ENCODE measurements around the gene FOXE1. TPM values are rescaled to one million over a fixed set of nuclear protein-coding genes. Genes with fewer than 3 reads are reported as not detected.

Gene FOXE1
- total RNA-seq, 1 experiment from 2014 or later, result 0.82 TPM

- Histone ChIP-seq H3K36me3 (ENCODE audit: control insufficient read depth, insufficient read depth, low read length) (no peaks in the 10 kb centered on the region), H3K4me1 (ENCODE audit: control insufficient read depth, insufficient read depth, low read length) (no peaks in the 10 kb centered on the region), H3K9me3 (ENCODE audit: control insufficient read depth, insufficient read depth, low read depth, low read length) (no peaks in the 10 kb centered on the region), H3K4me3 (ENCODE audit: low read depth in 2 of 2, low read length in 2 of 2) (no peak overlapping the region), H3K27ac (ENCODE audit: low read length) (no peak overlapping the region), H3K27me3 (ENCODE audit: control insufficient read depth, insufficient read depth, low read length) (no peaks in the 10 kb centered on the region)
- DNase-seq (ENCODE audit: low read depth, low spot score), result no peak
- intact Hi-C loops (cut with micrococcal nuclease; ENCODE audit: unreplicated experiment), result no loop called here
- TF ChIP-seq SIN3A (IDR thresholded peaks at IDR 0.05; ENCODE audit: borderline replicate concordance, insufficient read depth, low read depth, low read length), result no peak
- TF ChIP-seq REST (IDR thresholded peaks at IDR 0.05; ENCODE audit: insufficient read depth in 1 of 2, low read depth in 2 of 2, low read length in 1 of 2), result no peak
- TF ChIP-seq POLR2AphosphoS5 (IDR thresholded peaks at IDR 0.05; ENCODE audit: low read depth, low read length), result no peak
- TF ChIP-seq TCF7L2 (IDR thresholded peaks at IDR 0.05; ENCODE audit: low read depth, low read length), result no peak
- no peak for TF ChIP-seq CTCF (IDR thresholded peaks at IDR 0.05)
- ChIA-PET POLR2A (no interaction called here), CTCF (no interaction called here)
- in situ Hi-C loops (cut with HindIII; ENCODE audit: low pct_unique_long_range_greater_than_20kb, low sequenced_read_pairs), result no loop called here
- no TSS peak for BruUV-seq (replicated peaks)
- ATAC-seq, result no peak
Measured at GRCh38 chr9:97831843-97832636, 21.0 kb upstream of the FOXE1 start.

GRCh38 chr9:97840521-97840920, 12.5 kb upstream of the FOXE1 start:
- TF ChIP-seq REST (IDR thresholded peaks at IDR 0.05; ENCODE audit: insufficient read depth in 1 of 2, low read depth in 2 of 2, low read length in 1 of 2) (no peak), SIN3A (IDR thresholded peaks at IDR 0.05; ENCODE audit: borderline replicate concordance, insufficient read depth, low read depth, low read length) (no peak), POLR2AphosphoS5 (IDR thresholded peaks at IDR 0.05; ENCODE audit: low read depth, low read length) (no peak)
- no peak for ATAC-seq
- H3K27me3 ChIP-seq (ENCODE audit: control insufficient read depth, insufficient read depth, low read length), result no peaks in the 10 kb centered on the region
- H3K4me1 ChIP-seq (ENCODE audit: control insufficient read depth, insufficient read depth, low read length), result no peaks in the 10 kb centered on the region
- no TSS peak for BruUV-seq (replicated peaks)
- intact Hi-C loops (cut with micrococcal nuclease; ENCODE audit: unreplicated experiment), result no loop called here
- DNase-seq (ENCODE audit: low read depth, low spot score), result no peak
- H3K36me3 ChIP-seq (ENCODE audit: control insufficient read depth, insufficient read depth, low read length), result no peaks in the 10 kb centered on the region
- H3K4me3 ChIP-seq (ENCODE audit: low read depth in 2 of 2, low read length in 2 of 2), result no peak overlapping the region
- in situ Hi-C loops (cut with HindIII; ENCODE audit: low pct_unique_long_range_greater_than_20kb, low sequenced_read_pairs), result no loop called here
- H3K27ac ChIP-seq (ENCODE audit: low read length), result no peak overlapping the region
- H3K9me3 ChIP-seq (ENCODE audit: control insufficient read depth, insufficient read depth, low read depth, low read length), result no peaks in the 10 kb centered on the region
- ChIA-PET CTCF (no interaction called here), POLR2A (no interaction called here)
